ENCODE measurements around the gene LLGL1. TPM values are rescaled to one million over a fixed set of nuclear protein-coding genes. Genes with fewer than 3 reads are reported as not detected.

The LLGL1 gene
- total RNA-seq, 1 donor from 2014 or later = 22.6 TPM

DNA sequence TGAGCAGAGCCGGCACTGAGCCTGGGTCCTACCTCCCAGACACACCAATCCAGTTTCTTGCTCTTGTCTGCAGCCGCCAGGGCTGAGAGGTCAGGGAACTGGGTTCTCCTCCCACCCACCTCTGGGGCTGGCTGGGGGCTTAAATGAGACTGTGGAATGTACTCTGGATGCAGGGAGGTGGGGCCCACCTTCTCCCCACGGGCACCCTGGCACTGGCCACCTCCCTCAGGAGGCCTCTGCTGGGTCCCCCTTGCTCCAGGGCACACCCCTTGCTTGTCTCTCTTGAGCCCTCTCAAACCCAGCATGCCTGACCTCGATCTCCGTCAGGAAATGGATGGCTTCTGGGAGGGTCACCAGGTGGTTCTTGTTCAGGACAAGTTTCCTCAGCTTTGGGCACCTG, 26.7 kb downstream of the LLGL1 start:
- no peak overlapping the region for H3K4me3 Mint-ChIP-seq
- H3K27ac Mint-ChIP-seq = no peak overlapping the region
- H3K27me3 Mint-ChIP-seq (ENCODE audit: insufficient read depth) = no peaks in the 10 kb centered on the region
- no peak for DNase-seq (ENCODE audit: low spot score)
- no peaks in the 10 kb centered on the region for H3K9me3 Mint-ChIP-seq
- peaks cover 11% of the 10 kb centered on the region for H3K4me1 Mint-ChIP-seq (ENCODE audit: low read depth)
- peaks cover 32% of the 10 kb centered on the region for H3K36me3 Mint-ChIP-seq (ENCODE audit: low read depth)
- intact Hi-C loops (cut with micrococcal nuclease) = no loop called here

DNA sequence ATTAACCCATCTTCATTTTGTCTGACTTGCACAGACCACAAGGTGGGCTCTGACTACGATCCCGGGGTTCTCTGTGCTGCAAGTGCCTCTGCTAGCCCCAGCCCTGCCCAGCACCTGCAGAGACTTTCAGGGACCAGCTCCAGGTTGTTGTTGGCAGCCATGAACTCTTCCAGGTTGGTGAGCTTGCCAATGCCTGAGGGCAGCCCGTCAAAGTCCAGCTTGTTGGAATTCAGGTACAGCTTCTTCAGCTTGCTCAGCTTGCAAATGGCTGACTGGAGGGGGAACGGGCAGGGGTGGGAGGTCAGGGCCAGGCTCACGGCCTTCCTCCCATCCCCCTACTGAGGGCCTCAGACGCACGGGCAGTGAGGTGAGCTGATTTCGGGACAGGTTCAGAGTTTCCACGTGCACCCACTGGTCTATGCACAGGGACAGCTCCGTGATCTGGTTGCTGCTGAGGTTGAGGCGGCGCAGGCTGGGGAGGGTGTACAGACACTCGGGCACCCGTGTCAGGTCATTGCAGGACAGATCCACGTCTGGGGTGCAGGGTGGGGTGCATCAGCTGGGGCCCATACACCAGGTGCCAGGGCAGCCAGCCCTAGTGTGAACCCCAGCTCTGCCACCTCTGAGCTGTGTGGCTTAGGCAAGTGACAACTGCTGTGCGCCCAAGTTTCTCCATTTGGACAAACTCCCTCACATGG, 27.9 kb downstream of the LLGL1 start:
- Mint-ChIP-seq H3K4me3 (no peak overlapping the region), H3K9me3 (no peaks in the 10 kb centered on the region), H3K4me1 (ENCODE audit: low read depth) (peaks cover 14% of the 10 kb centered on the region), H3K27me3 (ENCODE audit: insufficient read depth) (no peaks in the 10 kb centered on the region), H3K36me3 (ENCODE audit: low read depth) (peaks cover 29% of the 10 kb centered on the region), H3K27ac (no peak overlapping the region)
- no peak for DNase-seq (ENCODE audit: low spot score)
- intact Hi-C loops (cut with micrococcal nuclease) = no loop called here

DNA sequence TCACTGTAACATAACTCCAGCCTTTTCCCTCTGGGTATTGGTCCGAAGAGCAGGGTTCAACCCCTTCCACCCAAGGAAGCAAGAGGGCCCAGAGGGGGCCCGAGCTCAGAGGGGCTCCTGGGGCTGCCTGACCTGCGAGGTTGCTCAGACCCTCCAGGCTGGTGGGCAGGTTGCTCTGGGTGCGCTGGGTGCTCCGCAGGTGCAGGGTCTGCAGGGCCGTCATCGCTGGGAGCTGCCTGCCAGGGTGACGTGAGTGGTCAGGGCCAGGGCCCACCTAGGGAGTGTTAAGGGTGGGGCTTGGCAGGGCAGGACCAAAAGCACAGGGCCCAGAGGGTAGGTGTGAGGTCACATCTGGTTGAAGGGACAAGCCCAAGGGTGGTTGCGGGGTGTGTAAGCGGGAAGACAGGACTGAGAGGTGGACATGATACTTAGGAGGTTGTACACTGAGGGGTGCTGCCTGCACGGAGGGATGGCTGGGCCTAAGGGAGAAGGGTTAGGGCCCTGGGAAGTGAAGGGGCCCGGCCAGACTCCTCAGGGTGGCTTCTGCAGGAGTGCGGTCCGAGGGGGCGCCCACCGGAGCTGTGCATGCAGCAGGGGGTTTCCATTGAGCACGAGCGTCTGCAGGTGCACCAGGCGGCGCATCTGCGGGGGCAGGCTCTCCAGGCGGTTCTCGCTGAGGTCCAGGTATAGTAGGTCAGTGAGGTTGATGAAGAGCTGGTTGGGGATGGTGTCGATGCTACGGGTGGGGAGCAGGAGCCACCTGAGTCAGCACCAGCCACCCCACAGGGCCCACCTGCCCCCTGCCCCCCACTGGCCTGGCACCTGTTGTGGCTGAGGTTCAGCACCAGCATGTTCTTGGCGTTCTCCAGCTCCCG, 28.7 kb downstream of the LLGL1 start:
- H3K27ac Mint-ChIP-seq = no peak overlapping the region
- intact Hi-C loops (cut with micrococcal nuclease) = no loop called here
- H3K9me3 Mint-ChIP-seq = no peaks in the 10 kb centered on the region
- DNase-seq (ENCODE audit: low spot score) = no peak
- no peaks in the 10 kb centered on the region for H3K27me3 Mint-ChIP-seq (ENCODE audit: insufficient read depth)
- peaks cover 25% of the 10 kb centered on the region for H3K36me3 Mint-ChIP-seq (ENCODE audit: low read depth)
- H3K4me1 Mint-ChIP-seq (ENCODE audit: low read depth) = peaks cover 14% of the 10 kb centered on the region
- H3K4me3 Mint-ChIP-seq = no peak overlapping the region

GRCh38 chr17:18254888-18255649, 29.6 kb downstream of the LLGL1 start:
- intact Hi-C loops (cut with micrococcal nuclease) = no loop called here
- no peak overlapping the region for H3K4me3 Mint-ChIP-seq
- no peak overlapping the region for H3K27ac Mint-ChIP-seq
- H3K4me1 Mint-ChIP-seq (ENCODE audit: low read depth) = peaks cover 20% of the 10 kb centered on the region
- no peaks in the 10 kb centered on the region for H3K9me3 Mint-ChIP-seq
- peaks cover 25% of the 10 kb centered on the region for H3K36me3 Mint-ChIP-seq (ENCODE audit: low read depth)
- no peak for DNase-seq (ENCODE audit: low spot score)
- no peaks in the 10 kb centered on the region for H3K27me3 Mint-ChIP-seq (ENCODE audit: insufficient read depth)

- peaks cover 19% of the 10 kb centered on the region for H3K36me3 Mint-ChIP-seq (ENCODE audit: low read depth)
- H3K27ac Mint-ChIP-seq = no peak overlapping the region
- no peaks in the 10 kb centered on the region for H3K27me3 Mint-ChIP-seq (ENCODE audit: insufficient read depth)
- intact Hi-C loops (cut with micrococcal nuclease) = no loop called here
- peaks cover 23% of the 10 kb centered on the region for H3K4me1 Mint-ChIP-seq (ENCODE audit: low read depth)
- H3K4me3 Mint-ChIP-seq = peak overlapping the region; percentile 45
- no peaks in the 10 kb centered on the region for H3K9me3 Mint-ChIP-seq
- no peak for DNase-seq (ENCODE audit: low spot score)
Observed at GRCh38 chr17:18256351-18256750, 30.9 kb downstream of the LLGL1 start.

GRCh38 chr17:18256776-18257175, 31.3 kb downstream of the LLGL1 start:
- Mint-ChIP-seq H3K36me3 (ENCODE audit: low read depth) (peaks cover 16% of the 10 kb centered on the region), H3K27me3 (ENCODE audit: insufficient read depth) (no peaks in the 10 kb centered on the region), H3K4me1 (ENCODE audit: low read depth) (peaks cover 27% of the 10 kb centered on the region), H3K27ac (no peak overlapping the region), H3K9me3 (no peaks in the 10 kb centered on the region), H3K4me3 (peak overlapping the region; percentile 99)
- intact Hi-C loops (cut with micrococcal nuclease) = no loop called here
- no peak for DNase-seq (ENCODE audit: low spot score)

DNA sequence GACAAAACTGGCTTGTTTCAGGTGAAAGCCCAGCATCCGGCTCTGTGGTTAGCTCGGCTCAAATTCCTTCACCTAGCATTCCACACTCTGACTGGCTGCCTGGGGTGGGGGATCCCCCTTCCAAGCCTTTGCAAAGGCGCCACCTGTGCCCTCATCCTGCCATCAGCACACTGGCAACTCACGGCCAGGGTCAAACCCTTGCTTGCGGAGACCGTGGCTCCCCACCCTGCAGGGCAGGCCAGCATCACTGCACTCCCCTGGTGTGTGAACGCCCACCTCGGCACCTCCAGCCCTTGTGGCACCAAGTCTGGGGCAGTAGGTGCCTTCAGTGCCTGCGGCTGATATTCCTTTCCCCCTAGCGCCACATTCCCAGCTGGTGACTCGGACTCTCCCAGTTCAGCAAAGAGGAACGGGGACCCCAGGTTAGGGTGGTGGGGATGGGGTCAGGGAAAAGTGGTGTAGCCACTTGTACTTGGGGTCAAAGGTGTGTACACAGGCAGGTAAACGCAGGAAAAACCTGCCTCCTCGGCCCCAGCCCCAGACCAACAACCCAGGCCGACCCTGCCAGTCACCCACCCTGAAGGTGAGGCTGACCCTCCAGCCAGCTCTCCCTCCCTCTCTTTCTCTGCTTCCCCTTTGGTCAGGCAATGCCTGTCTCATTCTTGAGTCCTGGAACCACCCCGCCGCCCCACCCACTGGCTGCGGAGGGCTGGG, 32.0 kb downstream of the LLGL1 start:
- peak overlapping the region; percentile 89 for H3K27ac Mint-ChIP-seq
- peaks cover 31% of the 10 kb centered on the region for H3K4me1 Mint-ChIP-seq (ENCODE audit: low read depth)
- intact Hi-C loops (cut with micrococcal nuclease) = no loop called here
- no peaks in the 10 kb centered on the region for H3K9me3 Mint-ChIP-seq
- no peaks in the 10 kb centered on the region for H3K27me3 Mint-ChIP-seq (ENCODE audit: insufficient read depth)
- peak overlapping the region; percentile 99 for H3K4me3 Mint-ChIP-seq
- no peak for DNase-seq (ENCODE audit: low spot score)
- H3K36me3 Mint-ChIP-seq (ENCODE audit: low read depth) = peaks cover 15% of the 10 kb centered on the region

DNA sequence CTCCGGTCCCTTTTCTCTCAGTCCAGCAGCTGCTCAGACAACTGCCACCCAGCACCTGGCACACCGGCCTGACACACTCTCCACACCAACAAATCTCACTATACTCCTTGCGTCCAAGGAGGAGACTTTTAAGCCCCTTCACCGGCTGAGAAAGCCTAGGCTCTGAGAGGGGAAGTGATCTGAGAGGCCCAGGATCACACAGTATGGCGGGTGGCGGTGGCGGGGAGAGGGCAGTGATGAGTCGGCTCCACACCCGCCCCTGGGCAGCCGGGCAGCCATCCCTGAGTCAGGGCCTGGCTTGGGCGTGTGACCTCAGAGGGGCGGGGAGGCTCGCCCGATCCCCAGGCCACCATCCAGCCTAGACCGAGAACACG, 32.5 kb downstream of the LLGL1 start:
- no peaks in the 10 kb centered on the region for H3K27me3 Mint-ChIP-seq (ENCODE audit: insufficient read depth)
- no peaks in the 10 kb centered on the region for H3K9me3 Mint-ChIP-seq
- H3K27ac Mint-ChIP-seq = peak overlapping the region; percentile 89
- peaks cover 12% of the 10 kb centered on the region for H3K36me3 Mint-ChIP-seq (ENCODE audit: low read depth)
- peaks cover 31% of the 10 kb centered on the region for H3K4me1 Mint-ChIP-seq (ENCODE audit: low read depth)
- intact Hi-C loops (cut with micrococcal nuclease) = loop anchor here (1.0 kb wide), 1 partner anchor 10 kb away; no protein-coding TSS in a partner anchor
- DNase-seq (ENCODE audit: low spot score) = peak; percentile 37
- H3K4me3 Mint-ChIP-seq = peak overlapping the region; percentile 99

DNA sequence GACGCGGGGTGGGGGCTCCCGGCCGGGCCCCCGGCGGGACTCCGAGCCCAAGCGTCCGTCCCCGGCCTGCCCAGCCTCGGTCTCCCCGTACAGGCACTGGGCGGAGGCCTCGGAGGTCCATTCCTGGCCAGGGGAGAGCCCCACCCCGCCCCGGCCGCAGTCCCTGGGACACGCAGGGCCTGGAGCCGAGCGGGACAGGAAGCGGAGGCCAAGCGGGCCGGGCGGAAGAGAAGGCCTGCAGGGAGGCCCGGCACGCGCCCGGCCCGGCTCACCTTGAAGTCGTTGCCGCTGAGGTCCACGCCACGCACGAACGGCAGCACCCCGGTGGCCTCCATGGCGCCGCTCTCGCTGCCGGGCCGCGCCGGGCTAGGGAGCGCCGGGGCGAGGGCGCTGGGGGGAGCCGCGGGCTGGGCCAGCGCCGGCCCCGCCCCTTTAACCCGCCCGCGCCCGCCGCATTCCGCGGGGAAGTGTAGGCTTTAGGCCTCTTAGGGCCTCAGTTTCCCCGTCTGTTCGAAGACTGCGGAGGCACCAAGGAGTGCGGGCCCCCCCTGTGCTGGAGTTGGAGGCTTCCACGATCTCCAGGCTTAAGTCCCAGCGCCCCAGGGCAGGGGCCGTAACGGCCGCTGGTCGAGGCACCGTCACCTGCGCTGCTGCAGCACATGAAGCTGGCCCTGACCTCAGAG, 33.1 kb downstream of the LLGL1 start, which contains the start of gene FLII:
TSS of gene FLII (minus strand) at position 383 of the 683 bp plus-strand sequence. CDS start at position 335, 48 bp downstream.
- Mint-ChIP-seq H3K27ac (peak within 1 kb of the TSS; percentile 89), H3K9me3 (no peaks in the 10 kb centered on the region), H3K27me3 (ENCODE audit: insufficient read depth) (no peaks in the 10 kb centered on the region), H3K4me3 (peak within 1 kb of the TSS; percentile 99), H3K36me3 (ENCODE audit: low read depth) (peaks cover 12% of the 10 kb centered on the region), H3K4me1 (ENCODE audit: low read depth) (peaks cover 31% of the 10 kb centered on the region)
- intact Hi-C loops (cut with micrococcal nuclease) = loop anchor here (1.0 kb wide), 1 partner anchor 10 kb away; no protein-coding TSS in a partner anchor
- DNase-seq (ENCODE audit: low spot score) = peak; percentile 50

GRCh38 chr17:18259621-18260331, 34.3 kb downstream of the LLGL1 start:
- H3K9me3 Mint-ChIP-seq = no peaks in the 10 kb centered on the region
- intact Hi-C loops (cut with micrococcal nuclease) = loop anchor here (1.0 to 2.0 kb wide), 5 partner anchors 34 to 172 kb away; partner anchors contain the start of genes ALKBH5, DRG2, LLGL1 and SHMT1
- peaks cover 31% of the 10 kb centered on the region for H3K4me1 Mint-ChIP-seq (ENCODE audit: low read depth)

More at GRCh38 chr17:18259621-18260331, 34.3 kb downstream of the LLGL1 start:
- H3K36me3 Mint-ChIP-seq (ENCODE audit: low read depth) = peaks cover 9% of the 10 kb centered on the region
- no peaks in the 10 kb centered on the region for H3K27me3 Mint-ChIP-seq (ENCODE audit: insufficient read depth)
- H3K4me3 Mint-ChIP-seq = peak overlapping the region; percentile 82
- H3K27ac Mint-ChIP-seq = peak overlapping the region; percentile 73
- no peak for DNase-seq (ENCODE audit: low spot score)
